ENCODE measurements around the gene TEX14. TPM values are rescaled to one million over a fixed set of nuclear protein-coding genes. Genes with fewer than 3 reads are reported as not detected.

The TEX14 gene
- total RNA-seq, 4 donors from 2014 or later, result under 0.01 to 0.21 TPM; not detected in 2

GRCh38 chr17:58507123-58507634 lies 184.7 kb downstream of the TEX14 start:
- H3K36me3 ChIP-seq, result peaks cover 0 to 100% (median 39%) of the 10 kb centered on the region in 3 donors

More at GRCh38 chr17:58507123-58507634, 184.7 kb downstream of the TEX14 start:
- H3K9me3 ChIP-seq, result no peaks in the 10 kb centered on the region
- peaks cover 0 to under 1% (median 0%) of the 10 kb centered on the region in 4 donors for H3K4me1 ChIP-seq
- DNase-seq (ENCODE audit: low spot score in 2 of 2), result no peak
- no peak overlapping the region for H3K4me3 ChIP-seq
- H3K27me3 ChIP-seq, result no peaks in the 10 kb centered on the region
- H3K27ac ChIP-seq, result no peak overlapping the region
- WGBS, 2 donors, result 87 to 90% methylated on average over 13 of the region's 13 CpGs
- TF ChIP-seq CTCF (IDR thresholded peaks at IDR 0.05) (no peak), POLR2A (IDR thresholded peaks at IDR 0.05) (no peak), EP300 (IDR thresholded peaks at IDR 0.05) (no peak)

Small RNAs within 50 kb of the gene (small RNA-seq; reads per million reads assigned to genes)
- not detected for gene AC011195.1
- not detected for gene RF00012
- not detected for gene RNU1-108P
- not detected for gene RNU1-52P
- not detected for gene RNU1-85P

Other genes with a start within 250 kb of the TEX14 start
- under 1 TPM in 1 of 4 donors, not detected in 3; 0.30 TPM for gene HSF5, start 203.6 kb downstream of the TEX14 start, total RNA-seq
- gene MTMR4, start 177.4 kb downstream of the TEX14 start, total RNA-seq, result 10 to 100 TPM; 35.4 to 73.7 (median 39.1) TPM
- gene RAD51C, start 557 bp upstream of the TEX14 start, total RNA-seq, result 10 to 100 TPM; 10.3 to 18.8 (median 13.5) TPM
- under 1 TPM in 2 of 4 donors, not detected in 2; under 0.01 to 0.42 TPM for gene PPM1E, start 63.8 kb upstream of the TEX14 start, total RNA-seq